Stimulated activated CD4-positive, alpha-beta T cell treated with anti-CD3 and anti-CD28 coated beads, Interleukin-15, amount 100 ng/mL, for 1 hour (primary cell): Measurements from ENCODE around the gene ROR2.
"Not testable (repeated sequence)": the region's sequence is repeated elsewhere in the genome, so short reads cannot be mapped to it uniquely, and the experiment has no call there.

Experiments used
- DNase-seq, 2 donors: peaks; one replicate each; pipeline ENCODE4 v3.0.0-alpha.2; 2020; ENCODE audit warnings: low read depth in 1 of 2, low spot score in 1 of 2

The ROR2 gene

GRCh38 chr9:91949946-91950664, at the start of gene ROR2:
Gene ROR2 (minus strand): TSS chr9:91950228.
- DNase-seq: peak in 1 of 2 donors; percentile 34

DNA sequence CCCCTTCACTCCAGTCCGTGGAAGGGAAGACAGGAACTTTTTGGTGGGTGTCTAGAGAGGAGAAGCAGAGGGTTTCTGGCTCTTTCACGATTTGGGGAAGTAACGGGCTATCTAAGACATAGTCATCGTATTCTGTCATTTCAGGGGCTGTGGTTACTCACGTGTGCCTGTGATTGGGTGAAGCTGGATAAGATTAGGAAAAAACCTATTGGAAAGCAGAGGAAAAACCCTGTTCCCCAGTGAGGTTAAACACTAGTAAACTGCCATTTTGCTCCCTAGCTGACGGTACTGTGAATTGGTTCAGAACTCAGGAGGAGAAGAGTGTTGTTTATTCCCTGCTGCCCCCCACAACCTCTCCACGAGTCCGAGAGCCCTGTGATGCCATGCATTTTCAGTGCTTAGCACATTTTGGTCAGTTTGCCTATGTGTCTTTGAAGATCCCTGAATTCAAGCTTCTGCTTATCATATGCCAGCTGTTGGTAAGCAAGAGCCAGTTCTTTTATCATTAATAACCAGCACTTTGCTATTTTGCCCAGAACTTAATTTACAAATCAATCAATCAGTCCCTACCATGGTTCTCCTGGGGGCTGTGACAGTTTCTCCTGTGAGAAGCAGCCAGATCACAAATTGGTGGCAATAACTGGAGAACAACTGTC, 45.1 kb upstream of the ROR2 start:
- DNase-seq: no peak

DNA sequence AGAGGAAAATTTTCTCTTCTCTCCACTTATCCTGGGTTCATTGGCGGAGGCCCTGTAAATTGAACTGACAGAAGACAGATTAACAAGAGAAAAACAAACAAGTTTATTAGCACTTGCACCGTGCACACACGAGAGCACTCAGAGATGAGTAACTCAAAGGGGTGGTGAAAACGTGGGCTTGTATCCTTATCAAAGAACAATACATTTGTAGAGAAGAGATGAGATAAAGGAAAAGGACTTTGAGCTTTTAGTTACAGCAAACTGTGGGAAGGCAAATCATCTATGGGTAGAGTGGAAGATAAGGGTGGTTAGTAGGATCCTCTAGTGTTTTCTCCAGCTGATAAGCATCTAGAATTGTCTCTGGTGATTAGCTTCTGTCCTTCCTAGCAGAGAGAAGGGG, 44.4 kb upstream of the ROR2 start:
- no peak for DNase-seq

GRCh38 chr9:91992461-91993041, 42.5 kb upstream of the ROR2 start:
- no peak for DNase-seq

- no peak for DNase-seq
These were observed 41.8 kb upstream of the ROR2 start for GRCh38 chr9:91991721-91992341.

GRCh38 chr9:91986248-91986647, 36.2 kb upstream of the ROR2 start:
- no peak for DNase-seq

- DNase-seq: no peak
These were observed 35.7 kb upstream of the ROR2 start for GRCh38 chr9:91985692-91986091.

GRCh38 chr9:91978740-91979414, 28.8 kb upstream of the ROR2 start:
- DNase-seq: no peak

- not testable (repeated sequence) for DNase-seq
These were observed 25.2 kb upstream of the ROR2 start for GRCh38 chr9:91975254-91975653.

GRCh38 chr9:91972711-91973110, 22.7 kb upstream of the ROR2 start:
- DNase-seq: no peak

GRCh38 chr9:91972076-91972626, 22.1 kb upstream of the ROR2 start:
- DNase-seq: no peak

- no peak for DNase-seq
These were observed 17.2 kb upstream of the ROR2 start for GRCh38 chr9:91967259-91967658.

DNA sequence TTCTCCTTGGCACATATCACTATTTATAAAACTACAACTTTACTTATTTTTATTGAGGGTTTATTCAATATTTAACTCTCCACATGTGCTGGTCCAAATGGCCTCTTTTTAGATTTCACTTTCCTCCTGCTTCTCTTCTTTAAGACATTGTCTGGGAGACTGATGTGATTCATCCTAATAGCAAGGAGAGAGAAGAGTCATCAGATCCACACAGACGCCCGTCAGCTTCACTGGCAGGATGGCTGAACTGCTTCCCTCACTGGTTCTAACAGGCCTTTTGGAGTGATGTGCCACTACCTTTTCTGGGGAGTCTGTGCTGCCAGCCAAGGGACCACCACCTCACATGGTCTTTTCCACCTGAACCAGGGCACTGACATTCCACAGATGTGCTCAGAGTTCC, 16.5 kb upstream of the ROR2 start:
- DNase-seq: no peak

- DNase-seq: no peak
These were observed 13.7 kb upstream of the ROR2 start for GRCh38 chr9:91963711-91964240.

GRCh38 chr9:91960367-91960766, 10.3 kb upstream of the ROR2 start:
- DNase-seq: no peak

DNA sequence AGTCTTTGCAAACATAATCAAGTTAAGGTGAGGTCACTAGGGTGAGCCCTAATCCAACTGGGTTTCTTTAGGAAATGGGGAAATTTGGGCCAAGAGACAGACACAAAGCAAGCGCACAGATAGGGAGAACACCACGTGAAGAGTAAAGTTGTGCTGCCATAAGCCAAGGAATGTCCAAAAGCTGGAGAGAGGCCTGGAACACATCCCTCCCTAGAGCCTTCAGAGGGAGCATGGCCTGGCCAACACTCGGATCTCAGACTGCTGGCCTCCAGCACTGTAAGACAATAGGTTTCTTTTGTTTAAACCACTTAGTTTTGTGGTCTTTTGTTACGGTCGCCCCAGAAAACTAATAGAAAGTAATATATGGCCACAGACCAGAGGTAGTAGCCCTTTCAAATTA, 8.1 kb upstream of the ROR2 start:
- no peak for DNase-seq

DNA sequence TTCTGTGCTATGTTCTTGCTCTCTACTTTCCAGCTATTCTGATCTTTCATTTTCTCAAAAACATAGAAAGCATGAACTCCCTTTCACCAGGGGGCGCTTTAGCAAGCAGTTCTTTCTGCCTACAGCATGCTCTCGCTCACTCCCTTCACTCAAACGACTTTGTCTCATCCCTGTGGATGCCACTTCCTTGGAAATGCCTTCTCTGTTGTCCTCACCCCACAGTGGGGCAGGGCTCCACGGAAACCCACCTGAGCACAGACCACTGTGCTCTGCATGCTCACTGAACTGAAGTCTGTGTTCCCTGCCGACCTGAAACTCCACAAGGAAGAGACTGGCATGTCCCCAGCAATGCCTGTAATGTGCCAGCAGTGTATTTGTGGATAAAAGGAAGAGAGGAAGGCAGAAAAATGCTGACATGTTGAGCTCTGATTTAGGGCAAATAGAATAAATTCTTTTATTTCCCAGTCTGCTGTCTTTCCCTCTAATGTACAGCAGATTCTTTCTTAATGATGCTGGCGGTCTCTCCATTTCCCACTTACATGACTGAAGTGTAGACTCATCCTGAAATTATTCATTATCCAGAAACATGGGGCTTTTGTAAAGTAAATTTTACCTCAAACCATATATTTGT, 4.9 kb upstream of the ROR2 start:
- DNase-seq: no peak

GRCh38 chr9:91953718-91954117, 3.7 kb upstream of the ROR2 start:
- no peak for DNase-seq

- no peak for DNase-seq
These were observed 2.0 kb upstream of the ROR2 start for GRCh38 chr9:91951944-91952520.

- no peak for DNase-seq
These were observed 559 bp downstream of the ROR2 start for GRCh38 chr9:91949392-91949945.
